Measurements from ENCODE around the gene GPR31.
"Not testable (repeated sequence)": the region's sequence is repeated elsewhere in the genome, so short reads cannot be mapped to it uniquely, and the experiment has no call there.

GRCh38 chr6:167182913-167183314 lies 25.1 kb upstream of the GPR31 start:
- TF ChIP-seq, protein P1, sequence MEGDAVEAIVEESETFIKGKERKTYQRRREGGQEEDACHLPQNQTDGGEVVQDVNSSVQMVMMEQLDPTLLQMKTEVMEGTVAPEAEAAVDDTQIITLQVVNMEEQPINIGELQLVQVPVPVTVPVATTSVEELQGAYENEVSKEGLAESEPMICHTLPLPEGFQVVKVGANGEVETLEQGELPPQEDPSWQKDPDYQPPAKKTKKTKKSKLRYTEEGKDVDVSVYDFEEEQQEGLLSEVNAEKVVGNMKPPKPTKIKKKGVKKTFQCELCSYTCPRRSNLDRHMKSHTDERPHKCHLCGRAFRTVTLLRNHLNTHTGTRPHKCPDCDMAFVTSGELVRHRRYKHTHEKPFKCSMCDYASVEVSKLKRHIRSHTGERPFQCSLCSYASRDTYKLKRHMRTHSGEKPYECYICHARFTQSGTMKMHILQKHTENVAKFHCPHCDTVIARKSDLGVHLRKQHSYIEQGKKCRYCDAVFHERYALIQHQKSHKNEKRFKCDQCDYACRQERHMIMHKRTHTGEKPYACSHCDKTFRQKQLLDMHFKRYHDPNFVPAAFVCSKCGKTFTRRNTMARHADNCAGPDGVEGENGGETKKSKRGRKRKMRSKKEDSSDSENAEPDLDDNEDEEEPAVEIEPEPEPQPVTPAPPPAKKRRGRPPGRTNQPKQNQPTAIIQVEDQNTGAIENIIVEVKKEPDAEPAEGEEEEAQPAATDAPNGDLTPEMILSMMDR (IDR thresholded peaks at IDR 0.05; ENCODE audit: low read length), result peak; percentile 25; the same call in 1 of the 2 replicates
- not testable (repeated sequence) for TF ChIP-seq EZH2 (IDR thresholded peaks at IDR 0.05; ENCODE audit: borderline replicate concordance, low read length)

All from OCI-LY1 (cell line).